Lower leg skin (tissue), 3 donors: ENCODE results near the gene PDLIM3.

Experiments
- POLR2A ChIP-seq, 2 donors: fragments of 450-650 bp; IDR thresholded peaks; one replicate each; pipeline ENCODE4 v1.6.1; 2016 to 2017; ENCODE audit warnings: antibody characterized with exemption in 2 of 2, mild to moderate bottlenecking in 1 of 2, moderate library complexity in 1 of 2
- TF ChIP-seq, protein P1 (sequence below), 3 donors: fragments of 450-650 bp; IDR thresholded peaks; one replicate each; pipeline ENCODE4 v1.5.1; 2016; ENCODE audit warnings: antibody characterized with exemption in 3 of 3, mild to moderate bottlenecking in 3 of 3, moderate library complexity in 2 of 3

DNA sequence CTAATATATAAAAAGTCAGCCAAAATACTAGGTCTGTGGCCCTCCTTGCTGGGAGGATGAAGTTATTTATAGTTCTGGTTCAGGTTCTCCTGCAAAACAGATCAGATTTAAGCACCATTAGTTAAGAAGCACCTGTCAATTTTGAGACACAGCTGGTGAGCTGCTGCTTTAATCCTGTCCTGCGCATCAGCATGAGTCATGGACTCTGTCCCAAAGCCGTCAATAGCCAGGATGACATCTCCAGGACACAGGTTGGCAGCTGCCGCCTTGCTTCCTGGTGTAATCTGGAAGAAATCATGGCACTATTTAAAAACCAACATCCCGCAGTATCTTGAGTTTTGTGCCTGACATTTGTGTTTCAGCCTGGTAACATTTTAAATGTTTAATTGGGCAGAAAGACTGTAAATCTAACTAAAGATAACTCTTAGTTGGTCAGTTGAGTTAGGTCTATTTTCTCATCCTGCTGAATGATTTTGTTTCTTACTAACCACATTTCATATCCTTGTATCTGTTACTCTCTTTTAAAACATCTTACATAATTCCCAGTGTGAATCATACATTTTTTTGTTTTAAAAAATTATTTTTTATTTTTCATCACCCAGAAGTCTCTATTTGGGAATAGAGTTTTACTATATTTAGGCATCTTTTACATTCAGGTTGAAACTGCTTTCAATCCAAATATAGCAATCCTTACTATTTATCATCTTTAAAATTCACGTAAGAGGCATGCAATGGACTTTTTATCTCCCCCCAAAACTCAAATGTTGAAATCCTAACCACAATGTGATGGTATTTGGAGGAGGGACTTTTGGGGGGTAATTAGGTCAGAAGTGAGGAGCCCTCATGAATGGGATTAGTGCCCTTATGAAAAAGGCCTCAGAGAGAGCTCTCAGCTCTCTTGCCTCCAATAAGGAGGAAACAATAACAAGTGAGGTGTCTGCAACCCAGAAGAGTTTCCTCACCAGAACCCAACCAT lies 10.1 kb downstream of the PDLIM3 start:
- TF ChIP-seq POLR2A (IDR thresholded peaks at IDR 0.05), result no peak
- TF ChIP-seq, protein P1, sequence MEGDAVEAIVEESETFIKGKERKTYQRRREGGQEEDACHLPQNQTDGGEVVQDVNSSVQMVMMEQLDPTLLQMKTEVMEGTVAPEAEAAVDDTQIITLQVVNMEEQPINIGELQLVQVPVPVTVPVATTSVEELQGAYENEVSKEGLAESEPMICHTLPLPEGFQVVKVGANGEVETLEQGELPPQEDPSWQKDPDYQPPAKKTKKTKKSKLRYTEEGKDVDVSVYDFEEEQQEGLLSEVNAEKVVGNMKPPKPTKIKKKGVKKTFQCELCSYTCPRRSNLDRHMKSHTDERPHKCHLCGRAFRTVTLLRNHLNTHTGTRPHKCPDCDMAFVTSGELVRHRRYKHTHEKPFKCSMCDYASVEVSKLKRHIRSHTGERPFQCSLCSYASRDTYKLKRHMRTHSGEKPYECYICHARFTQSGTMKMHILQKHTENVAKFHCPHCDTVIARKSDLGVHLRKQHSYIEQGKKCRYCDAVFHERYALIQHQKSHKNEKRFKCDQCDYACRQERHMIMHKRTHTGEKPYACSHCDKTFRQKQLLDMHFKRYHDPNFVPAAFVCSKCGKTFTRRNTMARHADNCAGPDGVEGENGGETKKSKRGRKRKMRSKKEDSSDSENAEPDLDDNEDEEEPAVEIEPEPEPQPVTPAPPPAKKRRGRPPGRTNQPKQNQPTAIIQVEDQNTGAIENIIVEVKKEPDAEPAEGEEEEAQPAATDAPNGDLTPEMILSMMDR (IDR thresholded peaks at IDR 0.05), result no peak
